ENCODE measurements around the gene KRTAP2-3.
"Not testable (repeated sequence)": the region's sequence is repeated elsewhere in the genome, so short reads cannot be mapped to it uniquely, and the experiment has no call there.

DNA sequence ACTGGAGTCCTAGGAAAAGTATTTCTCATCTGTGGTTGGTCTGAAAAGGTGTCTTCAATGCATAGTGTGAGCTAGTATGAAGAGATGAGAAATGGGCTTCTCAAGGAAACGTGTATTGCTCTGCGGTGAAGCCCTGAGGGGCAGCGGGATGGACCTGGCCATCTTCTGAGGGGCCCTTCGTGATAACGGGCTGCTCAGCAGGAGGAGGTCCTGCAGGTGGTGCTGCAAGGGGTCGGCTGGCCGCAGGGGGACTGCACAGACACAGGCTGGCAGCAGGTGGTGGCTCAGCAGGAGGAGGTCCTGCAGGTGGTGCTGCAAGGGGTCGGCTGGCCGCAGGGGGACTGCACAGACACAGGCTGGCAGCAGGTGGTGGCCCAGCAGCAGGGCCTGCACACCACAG is 5.4 kb downstream of the KRTAP2-3 start:
- TF ChIP-seq, protein P1, sequence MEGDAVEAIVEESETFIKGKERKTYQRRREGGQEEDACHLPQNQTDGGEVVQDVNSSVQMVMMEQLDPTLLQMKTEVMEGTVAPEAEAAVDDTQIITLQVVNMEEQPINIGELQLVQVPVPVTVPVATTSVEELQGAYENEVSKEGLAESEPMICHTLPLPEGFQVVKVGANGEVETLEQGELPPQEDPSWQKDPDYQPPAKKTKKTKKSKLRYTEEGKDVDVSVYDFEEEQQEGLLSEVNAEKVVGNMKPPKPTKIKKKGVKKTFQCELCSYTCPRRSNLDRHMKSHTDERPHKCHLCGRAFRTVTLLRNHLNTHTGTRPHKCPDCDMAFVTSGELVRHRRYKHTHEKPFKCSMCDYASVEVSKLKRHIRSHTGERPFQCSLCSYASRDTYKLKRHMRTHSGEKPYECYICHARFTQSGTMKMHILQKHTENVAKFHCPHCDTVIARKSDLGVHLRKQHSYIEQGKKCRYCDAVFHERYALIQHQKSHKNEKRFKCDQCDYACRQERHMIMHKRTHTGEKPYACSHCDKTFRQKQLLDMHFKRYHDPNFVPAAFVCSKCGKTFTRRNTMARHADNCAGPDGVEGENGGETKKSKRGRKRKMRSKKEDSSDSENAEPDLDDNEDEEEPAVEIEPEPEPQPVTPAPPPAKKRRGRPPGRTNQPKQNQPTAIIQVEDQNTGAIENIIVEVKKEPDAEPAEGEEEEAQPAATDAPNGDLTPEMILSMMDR (IDR thresholded peaks at IDR 0.05) = not testable (repeated sequence)
- not testable (repeated sequence) for TF ChIP-seq POLR2A (IDR thresholded peaks at IDR 0.05)
